ENCODE results near the gene TMEM59.

The TMEM59 gene

GRCh38 chr1:53984726-53985125 lies 68.3 kb downstream of the TMEM59 start:
- no peak overlapping the region for H3K27ac Mint-ChIP-seq
- no peak for ATAC-seq

GRCh38 chr1:53982763-53983104 lies 70.3 kb downstream of the TMEM59 start:
- peaks cover 7% of the 10 kb centered on the region for H3K4me1 Mint-ChIP-seq
- no peak for DNase-seq
- H3K9me3 Mint-ChIP-seq, result no peaks in the 10 kb centered on the region
- no peak for ATAC-seq
- H3K4me3 Mint-ChIP-seq, result no peak overlapping the region
- no peak overlapping the region for H3K27ac Mint-ChIP-seq
- peaks cover 8% of the 10 kb centered on the region for H3K27me3 Mint-ChIP-seq

More at GRCh38 chr1:53984726-53985125, 68.3 kb downstream of the TMEM59 start:
- DNase-seq, result no peak
- no peak overlapping the region for H3K4me3 Mint-ChIP-seq
- peaks cover 8% of the 10 kb centered on the region for H3K27me3 Mint-ChIP-seq
- H3K9me3 Mint-ChIP-seq, result no peaks in the 10 kb centered on the region
- peaks cover 7% of the 10 kb centered on the region for H3K4me1 Mint-ChIP-seq

- Mint-ChIP-seq H3K4me1 (peaks cover 7% of the 10 kb centered on the region), H3K4me3 (no peak overlapping the region), H3K27me3 (peaks cover 8% of the 10 kb centered on the region), H3K9me3 (no peaks in the 10 kb centered on the region), H3K27ac (no peak overlapping the region)
- no peak for ATAC-seq
- no peak for DNase-seq
Measured at GRCh38 chr1:53982034-53982762, 70.8 kb downstream of the TMEM59 start.

GRCh38 chr1:53981220-53981619 lies 71.8 kb downstream of the TMEM59 start:
- Mint-ChIP-seq H3K27ac (no peak overlapping the region), H3K4me3 (no peak overlapping the region), H3K9me3 (no peaks in the 10 kb centered on the region), H3K27me3 (peaks cover 8% of the 10 kb centered on the region), H3K4me1 (peaks cover under 1% of the 10 kb centered on the region)
- no peak for DNase-seq
- ATAC-seq, result no peak

- Mint-ChIP-seq H3K27ac (peak overlapping the region in 1 of 2 donors; percentile 17), H3K4me1 (no peaks in the 10 kb centered on the region), H3K9me3 (no peaks in the 10 kb centered on the region), H3K27me3 (peaks cover 8% of the 10 kb centered on the region), H3K4me3 (no peak overlapping the region)
- no peak for ATAC-seq
- DNase-seq, result no peak
Measured at GRCh38 chr1:53979712-53980450, 73.1 kb downstream of the TMEM59 start.
